Central memory CD8-positive, alpha-beta T cell (primary cell): ENCODE results near the gene LYZL1.
"Not testable (repeated sequence)": the region's sequence is repeated elsewhere in the genome, so short reads cannot be mapped to it uniquely, and the experiment has no call there.

ENCODE experiments used
- ATAC-seq: fragments of 150-1000 bp; cut with Tn5 transposase; replicated peaks from 2 replicates; pipeline ENCODE4 v1.10.0; 2022; ENCODE audit warnings: mild to moderate bottlenecking, moderate FRiP score, moderate number of reproducible peaks; ENCODE audit not compliant: poor library complexity, severe bottlenecking; ENCODE audit errors: extremely low read depth
- DNase-seq, 2 donors: peaks; one replicate each; pipeline ENCODE4 v3.0.0; 2021; ENCODE audit warnings: low spot score in 2 of 2
- H3K27ac Mint-ChIP-seq: one replicate; pipeline ENCODE4 v1.8.0; 2022; ENCODE audit warnings: low read depth, mild to moderate bottlenecking, moderate library complexity, mixed read lengths
- H3K27me3 Mint-ChIP-seq: one replicate; pipeline ENCODE4 v1.8.0; 2022; ENCODE audit warnings: mixed read lengths
- H3K36me3 Mint-ChIP-seq: one replicate; pipeline ENCODE4 v1.8.0; 2022; ENCODE audit warnings: mild to moderate bottlenecking, moderate library complexity, mixed read lengths; ENCODE audit not compliant: insufficient read depth
- H3K4me1 Mint-ChIP-seq: one replicate; pipeline ENCODE4 v1.8.0; 2022; ENCODE audit warnings: mixed read lengths
- H3K4me3 Mint-ChIP-seq: one replicate; pipeline ENCODE4 v1.8.0; 2022; ENCODE audit warnings: mild to moderate bottlenecking, moderate library complexity, mixed read lengths
- H3K9me3 Mint-ChIP-seq: one replicate; pipeline ENCODE4 v1.8.0; 2022; ENCODE audit warnings: mixed read lengths

LYZL1 gene

DNA sequence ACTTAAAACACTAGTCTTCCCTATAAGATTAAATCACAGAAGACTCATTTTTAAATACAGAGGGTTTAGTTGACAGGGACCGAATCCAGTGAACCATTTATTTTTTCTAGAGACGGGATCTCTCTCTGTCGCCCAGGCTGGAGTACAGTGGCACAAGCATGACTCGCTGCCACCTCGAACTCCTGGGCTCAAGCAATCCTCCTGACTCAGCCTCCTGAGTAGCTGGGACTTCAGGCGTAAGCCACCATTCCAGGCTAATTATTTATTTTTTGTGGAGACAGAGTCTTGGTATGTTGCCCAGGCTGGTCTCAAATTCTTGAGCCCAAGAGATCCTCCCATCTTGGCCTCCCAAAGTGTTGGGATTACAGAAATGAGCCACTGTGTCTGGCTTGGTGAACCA, 20.9 kb upstream of the LYZL1 start:
- Mint-ChIP-seq H3K9me3 (no peaks in the 10 kb centered on the region), H3K36me3 (no peaks in the 10 kb centered on the region), H3K27ac (no peak overlapping the region), H3K4me1 (no peaks in the 10 kb centered on the region), H3K4me3 (no peak overlapping the region), H3K27me3 (peaks cover 6% of the 10 kb centered on the region)
- ATAC-seq (no peak), DNase-seq (no peak)

- ATAC-seq = no peak
- no peaks in the 10 kb centered on the region for H3K9me3 Mint-ChIP-seq
- H3K4me3 Mint-ChIP-seq = no peak overlapping the region
- H3K27ac Mint-ChIP-seq = no peak overlapping the region
- no peaks in the 10 kb centered on the region for H3K27me3 Mint-ChIP-seq
- DNase-seq = no peak
- H3K36me3 Mint-ChIP-seq = no peaks in the 10 kb centered on the region
- no peaks in the 10 kb centered on the region for H3K4me1 Mint-ChIP-seq
Observed at GRCh38 chr10:29269486-29269885, 19.4 kb upstream of the LYZL1 start.

- no peaks in the 10 kb centered on the region for H3K27me3 Mint-ChIP-seq
- no peak for DNase-seq
- H3K9me3 Mint-ChIP-seq = no peaks in the 10 kb centered on the region
- no peaks in the 10 kb centered on the region for H3K4me1 Mint-ChIP-seq
- no peak overlapping the region for H3K27ac Mint-ChIP-seq
- H3K36me3 Mint-ChIP-seq = no peaks in the 10 kb centered on the region
- H3K4me3 Mint-ChIP-seq = no peak overlapping the region
- ATAC-seq = no peak
Observed at GRCh38 chr10:29270883-29271282, 18.0 kb upstream of the LYZL1 start.

GRCh38 chr10:29271877-29272276, 17.0 kb upstream of the LYZL1 start:
- ATAC-seq = no peak
- no peak overlapping the region for H3K27ac Mint-ChIP-seq
- H3K4me3 Mint-ChIP-seq = no peak overlapping the region

DNA sequence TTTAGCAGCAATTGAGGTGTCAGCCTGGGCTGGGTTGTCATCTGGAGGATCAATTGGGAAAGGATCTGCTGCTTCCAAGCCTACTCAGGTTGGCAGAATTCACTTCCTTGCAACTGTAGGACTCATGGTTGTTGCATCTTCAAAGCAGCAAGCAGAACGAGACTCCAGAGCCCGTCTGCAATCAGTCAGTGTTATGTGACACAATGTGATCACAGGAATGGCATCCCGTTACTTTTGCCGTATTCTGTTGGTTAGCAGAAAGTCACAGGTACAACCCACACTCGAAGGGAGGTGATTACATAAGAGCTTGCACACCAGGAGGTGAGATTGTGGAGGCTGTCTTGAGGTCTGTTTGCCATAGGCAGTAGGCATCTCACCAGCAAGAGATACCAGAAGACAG, 15.4 kb upstream of the LYZL1 start:
- Mint-ChIP-seq H3K4me1 (no peaks in the 10 kb centered on the region), H3K4me3 (no peak overlapping the region), H3K27me3 (no peaks in the 10 kb centered on the region), H3K36me3 (no peaks in the 10 kb centered on the region), H3K9me3 (no peaks in the 10 kb centered on the region), H3K27ac (no peak overlapping the region)
- DNase-seq (no peak), ATAC-seq (no peak)

More at GRCh38 chr10:29271877-29272276, 17.0 kb upstream of the LYZL1 start:
- no peak for DNase-seq
- Mint-ChIP-seq H3K9me3 (no peaks in the 10 kb centered on the region), H3K4me1 (no peaks in the 10 kb centered on the region), H3K36me3 (no peaks in the 10 kb centered on the region), H3K27me3 (no peaks in the 10 kb centered on the region)

- Mint-ChIP-seq H3K27me3 (no peaks in the 10 kb centered on the region), H3K4me1 (no peaks in the 10 kb centered on the region), H3K36me3 (no peaks in the 10 kb centered on the region), H3K9me3 (no peaks in the 10 kb centered on the region), H3K4me3 (no peak overlapping the region), H3K27ac (no peak overlapping the region)
- no peak for ATAC-seq
- DNase-seq = no peak
Observed at GRCh38 chr10:29276251-29276850, 12.5 kb upstream of the LYZL1 start.

GRCh38 chr10:29277296-29277695, 11.6 kb upstream of the LYZL1 start:
- Mint-ChIP-seq H3K36me3 (no peaks in the 10 kb centered on the region), H3K9me3 (no peaks in the 10 kb centered on the region), H3K27ac (no peak overlapping the region), H3K4me3 (no peak overlapping the region), H3K4me1 (no peaks in the 10 kb centered on the region), H3K27me3 (no peaks in the 10 kb centered on the region)
- no peak for ATAC-seq
- no peak for DNase-seq

DNA sequence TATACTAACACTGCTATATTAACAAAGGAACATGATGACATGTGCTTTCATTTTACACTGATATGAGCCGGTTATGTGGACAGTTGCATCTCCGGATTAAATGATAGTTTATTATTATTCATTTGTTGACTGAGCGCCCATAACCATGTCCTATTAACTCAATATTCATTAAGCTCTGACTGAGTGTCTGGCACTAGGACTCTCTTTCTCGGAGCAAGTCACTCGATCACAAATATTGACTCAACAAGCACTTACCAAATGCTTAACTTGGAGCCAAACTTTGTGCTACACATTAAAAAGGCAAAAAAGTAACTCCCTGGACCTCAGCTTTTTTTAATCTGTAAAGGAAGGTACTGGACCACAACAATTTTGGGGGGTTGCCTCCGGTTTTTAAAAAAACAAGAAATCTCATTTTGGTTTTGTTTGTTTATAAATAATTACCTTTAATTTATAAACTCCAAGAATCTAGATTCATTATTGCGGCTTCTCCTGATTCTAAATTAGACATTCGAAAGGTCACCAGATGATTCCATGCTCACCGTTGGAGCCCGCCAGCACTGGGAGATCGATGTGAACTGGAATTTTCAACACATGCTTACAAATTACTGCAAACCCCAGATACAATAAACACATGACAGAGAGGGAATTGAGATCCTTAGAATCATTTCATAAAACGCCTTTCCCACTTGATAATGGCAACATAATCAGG, 8.9 kb upstream of the LYZL1 start:
- Mint-ChIP-seq H3K27ac (no peak overlapping the region), H3K4me3 (no peak overlapping the region), H3K9me3 (no peaks in the 10 kb centered on the region), H3K27me3 (peaks cover 12% of the 10 kb centered on the region), H3K36me3 (no peaks in the 10 kb centered on the region), H3K4me1 (no peaks in the 10 kb centered on the region)
- ATAC-seq = no peak
- no peak for DNase-seq

- DNase-seq = no peak
- peaks cover 17% of the 10 kb centered on the region for H3K27me3 Mint-ChIP-seq
- no peaks in the 10 kb centered on the region for H3K9me3 Mint-ChIP-seq
- H3K4me3 Mint-ChIP-seq = no peak overlapping the region
- H3K36me3 Mint-ChIP-seq = no peaks in the 10 kb centered on the region
- H3K27ac Mint-ChIP-seq = no peak overlapping the region
- no peaks in the 10 kb centered on the region for H3K4me1 Mint-ChIP-seq
- no peak for ATAC-seq
Observed at GRCh38 chr10:29280488-29280840, 8.4 kb upstream of the LYZL1 start.

DNA sequence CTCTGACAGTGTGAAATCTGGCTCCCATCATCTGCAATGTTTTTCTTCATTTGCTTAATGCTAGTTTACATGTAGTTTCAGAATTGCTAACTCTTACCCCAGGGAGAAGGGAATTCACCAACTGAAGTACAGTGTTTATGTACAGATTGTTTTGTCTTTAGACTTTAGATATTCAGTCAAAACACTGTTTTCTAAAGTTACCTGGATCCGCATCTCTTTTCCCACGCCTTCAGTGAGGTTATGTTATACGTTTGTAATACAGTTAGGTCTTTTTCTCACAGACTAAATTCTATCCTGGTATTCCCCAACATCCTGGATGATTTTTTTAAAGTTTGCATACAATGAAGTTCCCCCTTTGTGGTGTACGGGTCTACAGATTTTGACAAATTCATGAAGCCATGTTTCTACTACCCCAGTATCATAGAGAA, 3.2 kb upstream of the LYZL1 start:
- Mint-ChIP-seq H3K4me1 (no peaks in the 10 kb centered on the region), H3K36me3 (no peaks in the 10 kb centered on the region), H3K9me3 (no peaks in the 10 kb centered on the region), H3K27ac (no peak overlapping the region), H3K4me3 (no peak overlapping the region), H3K27me3 (peaks cover 35% of the 10 kb centered on the region)
- ATAC-seq = no peak
- DNase-seq = no peak

- Mint-ChIP-seq H3K4me1 (no peaks in the 10 kb centered on the region), H3K36me3 (no peaks in the 10 kb centered on the region), H3K27me3 (peaks cover 36% of the 10 kb centered on the region), H3K9me3 (no peaks in the 10 kb centered on the region), H3K4me3 (no peak overlapping the region), H3K27ac (no peak overlapping the region)
- DNase-seq (no peak), ATAC-seq (no peak)
Observed at GRCh38 chr10:29287635-29288034, 1.2 kb upstream of the LYZL1 start.

- H3K27me3 Mint-ChIP-seq = peaks cover 49% of the 10 kb centered on the region
- not testable (repeated sequence) for ATAC-seq, H3K4me1 Mint-ChIP-seq, DNase-seq, H3K4me3 Mint-ChIP-seq, H3K9me3 Mint-ChIP-seq, H3K36me3 Mint-ChIP-seq, H3K27ac Mint-ChIP-seq
Observed at GRCh38 chr10:29291561-29291960, 2.7 kb downstream of the LYZL1 start.

GRCh38 chr10:29292406-29292805, 3.5 kb downstream of the LYZL1 start:
- peaks cover 41% of the 10 kb centered on the region for H3K27me3 Mint-ChIP-seq
- ATAC-seq, H3K36me3 Mint-ChIP-seq, DNase-seq, H3K4me1 Mint-ChIP-seq, H3K9me3 Mint-ChIP-seq, H3K4me3 Mint-ChIP-seq, H3K27ac Mint-ChIP-seq: not testable (repeated sequence)
